Testis (tissue), 2 donors: ENCODE measurements around the gene PLA2G1B.

Experiments
- POLR2A ChIP-seq: fragments of 450-650 bp; IDR thresholded peaks from one replicate; pipeline ENCODE4 v1.6.1; 2017; ENCODE audit warnings: antibody characterized with exemption, mild to moderate bottlenecking, moderate library complexity
- TF ChIP-seq, protein P1 (sequence below), 3 experiments: fragments of 450-650 bp in 2 of 3; fragments of 200-600 bp in 1 of 3; sonication (generic) in 1 of 3; IDR thresholded peaks; one replicate each; pipeline ENCODE4 v1.5.1; 2016 to 2019; ENCODE audit warnings: antibody characterized with exemption in 3 of 3, mild to moderate bottlenecking in 2 of 3, moderate library complexity in 1 of 3

- TF ChIP-seq, protein P1, sequence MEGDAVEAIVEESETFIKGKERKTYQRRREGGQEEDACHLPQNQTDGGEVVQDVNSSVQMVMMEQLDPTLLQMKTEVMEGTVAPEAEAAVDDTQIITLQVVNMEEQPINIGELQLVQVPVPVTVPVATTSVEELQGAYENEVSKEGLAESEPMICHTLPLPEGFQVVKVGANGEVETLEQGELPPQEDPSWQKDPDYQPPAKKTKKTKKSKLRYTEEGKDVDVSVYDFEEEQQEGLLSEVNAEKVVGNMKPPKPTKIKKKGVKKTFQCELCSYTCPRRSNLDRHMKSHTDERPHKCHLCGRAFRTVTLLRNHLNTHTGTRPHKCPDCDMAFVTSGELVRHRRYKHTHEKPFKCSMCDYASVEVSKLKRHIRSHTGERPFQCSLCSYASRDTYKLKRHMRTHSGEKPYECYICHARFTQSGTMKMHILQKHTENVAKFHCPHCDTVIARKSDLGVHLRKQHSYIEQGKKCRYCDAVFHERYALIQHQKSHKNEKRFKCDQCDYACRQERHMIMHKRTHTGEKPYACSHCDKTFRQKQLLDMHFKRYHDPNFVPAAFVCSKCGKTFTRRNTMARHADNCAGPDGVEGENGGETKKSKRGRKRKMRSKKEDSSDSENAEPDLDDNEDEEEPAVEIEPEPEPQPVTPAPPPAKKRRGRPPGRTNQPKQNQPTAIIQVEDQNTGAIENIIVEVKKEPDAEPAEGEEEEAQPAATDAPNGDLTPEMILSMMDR (IDR thresholded peaks at IDR 0.05): no peak
- TF ChIP-seq POLR2A: no peak
Observed at GRCh38 chr12:120376934-120377572, 49.5 kb upstream of the PLA2G1B start.
